IMR-90 (cell line): ENCODE results near the gene TRMT6.

Experiments
- BHLHE40 ChIP-seq: fragments of 150-350 bp; IDR thresholded peaks from 2 replicates; pipeline ENCODE4 v1.6.1; 2016; ENCODE audit warnings: mild to moderate bottlenecking, low read depth, low read length
- CEBPB ChIP-seq: IDR thresholded peaks from 2 replicates; pipeline ENCODE4 v1.6.1; 2012; ENCODE audit warnings: low read depth, low read length, improper control_type of control experiment
- CHD1 ChIP-seq: IDR thresholded peaks from 2 replicates; pipeline ENCODE4 v1.6.1; 2012; ENCODE audit warnings: low read depth, low read length, improper control_type of control experiment
- CTCF ChIP-seq: conservative IDR thresholded peaks from 2 replicates; pipeline ENCODE4 v1.5.1; 2012; ENCODE audit warnings: mild to moderate bottlenecking, low read depth, low read length, improper control_type of control experiment
- ELK1 ChIP-seq: fragments of 150-350 bp; IDR thresholded peaks from 2 replicates; pipeline ENCODE4 v1.6.1; 2016; ENCODE audit warnings: low read depth, mild to moderate bottlenecking, low read length, moderate library complexity, borderline replicate concordance
- FOS ChIP-seq: fragments of 150-350 bp; IDR thresholded peaks from 2 replicates; pipeline ENCODE4 v1.6.1; 2016; ENCODE audit warnings: low read depth, low read length
- MAFK ChIP-seq: IDR thresholded peaks from 2 replicates; pipeline ENCODE4 v1.6.1; 2012; ENCODE audit warnings: low read depth, low read length, improper control_type of control experiment
- MXI1 ChIP-seq: IDR thresholded peaks from 2 replicates; pipeline ENCODE4 v1.6.1; 2012; ENCODE audit warnings: low read depth, mild to moderate bottlenecking, low read length, moderate library complexity, borderline replicate concordance
- POLR2A ChIP-seq: IDR thresholded peaks from 2 replicates; pipeline ENCODE4 v1.6.1; 2012; ENCODE audit warnings: mild to moderate bottlenecking, low read depth, low read length
- RAD21 ChIP-seq: IDR thresholded peaks from 2 replicates; pipeline ENCODE4 v1.6.1; 2012; ENCODE audit warnings: low read length, improper control_type of control experiment
- RCOR1 ChIP-seq: IDR thresholded peaks from 2 replicates; pipeline ENCODE4 v1.6.1; 2012; ENCODE audit warnings: mild to moderate bottlenecking, low read length, improper control_type of control experiment; ENCODE audit not compliant: insufficient replicate concordance
- RFX5 ChIP-seq: IDR thresholded peaks from 2 replicates; pipeline ENCODE4 v1.8.0; 2012; ENCODE audit warnings: low read depth, mild to moderate bottlenecking, low read length, moderate library complexity
- SMC3 ChIP-seq: fragments of 150-350 bp; IDR thresholded peaks from 2 replicates; pipeline ENCODE4 v1.6.1; 2016; ENCODE audit warnings: low read depth, mild to moderate bottlenecking, antibody characterized with exemption, low read length, moderate library complexity
- USF2 ChIP-seq: fragments of 150-350 bp; IDR thresholded peaks from 2 replicates; pipeline ENCODE4 v1.6.1; 2017; ENCODE audit warnings: mild to moderate bottlenecking, antibody characterized with exemption, low read length, low read depth

GRCh38 chr20:5969348-5969935 lies 19.1 kb upstream of the TRMT6 start:
- TF ChIP-seq POLR2A (no peak), CTCF (no peak), RAD21 (no peak), SMC3 (no peak), RCOR1 (no peak), RFX5 (no peak), CEBPB (no peak), USF2 (no peak), FOS (no peak), MAFK (no peak), ELK1 (no peak), CHD1 (no peak), BHLHE40 (no peak), MXI1 (no peak)
